DMS 273 treated with DMSO at 0.1 percent for 48 hours (cell line): ENCODE results near the gene KRT39.

Experiments
- DNase-seq: peaks from one replicate; lab custom pipeline; 2025; lab: John Stamatoyannopoulos, UW

The KRT39 gene

DNA sequence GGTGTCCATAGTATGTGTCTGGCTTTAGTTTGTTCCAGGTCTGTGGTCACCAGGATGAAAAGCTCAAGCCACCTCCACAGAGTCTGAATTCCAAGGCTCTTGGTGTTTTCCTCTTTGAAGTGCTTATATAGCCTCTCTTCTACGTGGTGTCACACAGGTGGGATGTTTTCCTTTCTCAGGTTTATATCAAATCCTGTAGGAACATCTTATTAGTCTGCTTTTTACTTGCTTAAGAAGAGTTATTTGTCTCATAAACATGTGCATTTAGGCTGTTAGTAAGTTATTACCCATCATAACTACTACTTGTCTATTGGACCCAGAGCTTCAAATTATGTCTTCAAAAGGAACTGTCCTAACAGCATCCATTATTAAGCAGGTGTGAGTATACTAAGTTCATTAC lies at the start of gene KRT39:
Gene KRT39, minus strand, starts transcription at position 101 of the 400 bp plus-strand sequence. Its CDS starts 92 bp downstream, at position 9.
- DNase-seq, result no peak

DNA sequence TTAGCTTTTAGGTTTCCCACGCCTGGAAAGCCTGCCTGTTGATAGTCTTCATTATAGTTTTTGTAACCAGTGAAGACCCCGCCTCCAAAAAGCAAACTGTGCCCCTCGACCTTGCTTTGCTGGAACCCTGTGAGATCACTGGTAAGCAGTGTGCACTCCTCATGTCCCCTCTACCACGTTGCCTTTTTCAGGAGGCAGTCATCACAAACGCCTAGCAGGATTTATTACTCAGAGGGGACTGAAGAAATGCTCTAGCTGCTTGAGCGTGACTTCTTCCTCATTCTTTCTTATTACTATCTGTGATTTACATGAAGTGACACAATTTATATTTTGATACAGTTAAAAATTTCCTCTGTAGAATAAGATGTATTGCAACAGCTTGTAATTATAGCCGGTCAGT lies 48.7 kb upstream of the KRT39 start:
- DNase-seq, result no peak

DNA sequence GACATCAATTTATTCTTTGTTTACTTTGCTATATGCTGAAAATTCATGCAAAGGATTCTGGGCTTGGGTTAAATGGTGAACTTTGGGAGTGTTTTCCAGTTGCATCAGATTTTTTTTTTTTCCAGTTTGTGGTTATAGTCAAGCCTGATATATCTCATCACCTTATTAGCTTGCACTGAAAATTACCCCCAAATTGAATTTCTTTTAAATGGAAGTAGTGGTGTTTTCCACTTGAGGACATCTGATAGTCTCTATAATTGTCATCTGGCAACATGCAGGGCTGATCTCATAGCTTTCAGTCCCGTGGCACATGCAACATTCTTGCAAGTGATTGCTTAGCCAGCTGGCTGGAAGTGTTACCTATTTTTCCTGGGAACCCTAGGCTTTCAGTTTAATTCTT lies 46.9 kb upstream of the KRT39 start:
- no peak for DNase-seq

DNA sequence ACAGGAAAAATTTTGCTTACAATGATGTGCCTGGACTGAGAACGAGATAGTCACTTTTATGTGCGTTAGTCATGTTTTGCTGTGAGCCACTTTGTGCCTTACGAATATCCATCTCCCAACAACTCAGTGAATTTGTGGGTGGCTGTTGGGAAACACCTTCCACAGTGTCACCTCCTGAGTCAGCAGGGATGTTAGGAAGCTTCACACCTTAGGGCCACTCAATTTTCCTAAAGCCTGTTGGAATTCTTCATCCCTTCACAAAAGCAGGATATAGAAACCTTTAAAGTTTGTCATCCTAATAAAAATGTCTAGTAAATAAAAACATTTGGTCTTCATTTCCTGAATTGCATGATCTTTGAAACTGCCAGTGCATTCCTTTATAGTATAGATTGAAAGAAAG lies 46.4 kb upstream of the KRT39 start:
- no peak for DNase-seq

DNA sequence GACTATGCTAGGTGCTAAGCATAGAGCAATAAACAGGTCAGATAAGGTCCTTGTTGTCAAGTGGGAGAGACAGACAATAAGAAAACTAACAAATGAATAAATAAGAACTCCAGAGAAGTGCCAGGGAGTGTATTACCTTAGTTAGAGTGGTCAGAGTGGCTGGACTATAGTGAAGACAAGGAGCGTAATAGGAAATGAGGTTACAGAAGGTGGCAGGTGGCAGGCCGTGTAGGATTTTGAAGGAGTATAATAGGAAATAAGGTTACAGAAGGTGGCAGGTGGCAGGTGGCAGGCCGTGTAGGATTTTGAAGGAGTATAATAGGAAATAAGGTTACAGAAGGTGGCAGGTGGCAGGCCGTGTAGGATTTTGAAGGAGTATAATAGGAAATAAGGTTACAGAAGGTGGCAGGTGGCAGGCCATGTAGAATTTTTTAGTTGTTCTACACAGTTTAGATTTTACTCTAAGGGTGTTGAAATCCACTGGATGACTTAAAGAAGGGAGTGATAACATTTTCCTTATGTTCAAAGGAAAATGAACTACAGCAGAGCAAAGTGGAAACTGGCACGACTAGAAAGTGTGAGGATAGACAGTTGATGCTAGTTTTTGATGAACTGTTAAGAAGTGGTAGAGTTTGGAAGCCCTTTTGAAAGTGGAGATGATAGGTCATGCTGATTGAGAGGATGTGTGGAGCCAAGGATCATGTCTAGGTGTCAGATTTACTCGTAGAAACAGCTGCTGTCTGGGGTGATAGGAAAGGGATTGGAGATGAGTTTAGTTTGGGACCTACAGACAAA lies 45.8 kb upstream of the KRT39 start:
- no peak for DNase-seq

DNA sequence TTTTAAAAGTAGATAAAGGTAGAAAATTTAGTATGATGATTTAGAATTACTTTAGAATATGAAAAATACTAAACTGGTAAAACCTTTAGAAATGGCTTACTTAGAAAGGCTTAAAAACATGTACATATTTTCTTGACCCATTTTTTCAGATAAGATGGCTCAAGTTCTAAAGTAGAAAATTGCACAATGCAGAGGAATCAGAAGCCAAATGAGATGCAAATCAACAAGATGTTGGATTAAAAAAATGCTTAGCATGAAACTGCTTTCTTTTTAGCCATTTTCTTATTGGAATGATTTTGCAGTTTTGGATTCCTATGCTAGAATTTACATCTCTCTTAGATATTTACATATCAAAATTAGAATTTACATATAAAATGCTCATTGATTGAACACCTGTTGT lies 43.7 kb upstream of the KRT39 start:
- DNase-seq, result no peak

DNA sequence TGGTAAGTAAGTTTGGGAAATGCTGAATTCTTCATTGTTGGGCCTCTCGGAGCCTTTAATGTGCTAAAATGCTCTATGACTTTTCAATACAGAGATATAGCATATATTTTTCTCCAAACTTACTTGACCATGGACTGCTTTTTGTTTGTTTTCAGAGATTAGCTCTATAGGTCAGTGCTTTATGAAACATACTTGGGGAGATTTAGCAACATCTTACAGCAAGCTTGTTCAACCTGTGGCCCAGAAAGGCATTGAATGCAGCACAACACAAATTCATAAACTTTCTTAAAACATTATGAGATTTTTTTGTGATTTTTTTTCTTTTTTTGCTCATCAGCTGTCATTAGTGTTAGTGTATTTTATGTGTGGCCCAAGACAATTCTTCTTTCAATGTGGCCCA lies 43.2 kb upstream of the KRT39 start:
- no peak for DNase-seq

DNA sequence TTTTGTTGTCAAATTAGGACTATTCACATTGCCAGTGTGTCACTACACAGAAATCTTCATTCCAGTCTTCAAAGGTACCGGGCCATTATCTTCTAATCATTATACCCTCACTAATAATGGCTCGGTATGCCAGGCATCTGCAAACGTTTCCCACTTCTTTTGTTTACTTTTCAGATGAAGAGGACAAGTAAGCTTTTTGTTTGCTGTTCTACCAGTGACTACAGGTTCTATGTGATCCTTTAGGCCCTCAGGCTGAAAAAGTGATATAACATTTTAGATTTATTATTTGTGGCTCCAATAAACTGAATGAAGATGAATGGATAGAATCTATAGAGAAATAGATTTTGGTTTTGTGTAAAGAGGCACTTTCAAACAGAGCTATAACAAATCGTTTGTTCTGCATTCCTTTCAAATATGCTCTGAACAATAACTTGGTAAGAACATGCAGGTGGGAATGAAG lies 42.6 kb upstream of the KRT39 start:
- DNase-seq, result no peak

DNA sequence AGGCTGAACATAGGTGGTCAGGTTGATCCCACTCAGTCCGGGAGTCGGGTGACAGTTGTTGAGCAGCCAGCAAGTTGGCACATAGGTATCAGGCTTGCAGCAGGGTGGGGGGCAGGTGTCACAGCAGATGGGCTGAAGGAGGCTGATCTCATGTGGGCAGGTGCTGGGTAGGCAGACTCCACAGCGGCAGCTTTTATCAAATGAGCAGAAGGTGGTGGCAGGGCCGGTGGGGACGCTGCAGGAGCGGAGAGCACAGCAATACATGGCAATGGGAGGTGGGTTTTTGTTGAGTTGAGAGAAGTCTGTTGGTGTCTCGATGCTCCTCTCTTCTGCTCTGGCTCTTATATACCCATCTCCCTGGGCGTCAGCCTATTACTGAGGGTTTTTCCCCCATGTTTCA lies 42.1 kb upstream of the KRT39 start, which contains the start of gene KRTAP3-1:
Gene KRTAP3-1, minus strand, starts transcription at position 318 of the 400 bp plus-strand sequence. Its CDS starts 54 bp downstream, at position 264.
- no peak for DNase-seq

DNA sequence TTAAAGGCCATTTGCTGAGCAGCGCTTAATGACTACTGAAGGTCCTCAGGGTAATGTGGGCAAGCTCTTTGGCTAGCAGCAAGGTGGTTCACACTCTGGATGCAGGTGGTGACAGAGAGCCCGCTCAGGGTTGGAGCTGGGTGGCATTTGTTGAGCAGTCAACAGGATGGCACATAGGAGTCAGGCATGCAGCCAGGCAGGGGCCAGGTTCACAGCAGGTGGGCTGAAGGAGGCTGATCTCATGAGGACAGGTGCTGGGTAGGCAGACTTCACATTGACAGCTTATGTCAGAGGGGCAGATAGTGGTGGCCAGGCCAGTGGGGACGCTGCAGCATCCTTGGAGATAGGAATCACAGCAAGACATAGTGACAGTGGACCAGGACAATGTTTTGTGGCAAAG lies 37.6 kb upstream of the KRT39 start:
- DNase-seq, result no peak

DNA sequence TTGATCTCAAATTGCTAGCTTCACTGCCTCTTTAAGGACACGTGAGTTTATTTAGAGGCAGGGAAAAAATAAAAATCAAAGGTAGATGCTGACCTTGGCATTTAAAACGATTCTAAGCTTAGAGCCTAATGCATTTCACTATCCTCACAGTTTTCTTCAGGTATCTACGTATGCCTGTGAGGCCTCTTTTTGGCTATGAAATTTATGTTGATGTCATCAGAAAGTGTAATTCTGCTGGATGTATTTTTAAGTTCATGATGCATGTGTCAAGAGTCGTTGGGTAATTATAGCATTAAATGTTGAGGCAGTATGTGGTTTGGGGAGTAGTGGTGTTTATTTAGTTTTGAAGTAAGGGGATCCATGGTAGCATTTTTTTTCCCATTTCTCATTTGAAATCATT lies 37.2 kb upstream of the KRT39 start:
- no peak for DNase-seq

DNA sequence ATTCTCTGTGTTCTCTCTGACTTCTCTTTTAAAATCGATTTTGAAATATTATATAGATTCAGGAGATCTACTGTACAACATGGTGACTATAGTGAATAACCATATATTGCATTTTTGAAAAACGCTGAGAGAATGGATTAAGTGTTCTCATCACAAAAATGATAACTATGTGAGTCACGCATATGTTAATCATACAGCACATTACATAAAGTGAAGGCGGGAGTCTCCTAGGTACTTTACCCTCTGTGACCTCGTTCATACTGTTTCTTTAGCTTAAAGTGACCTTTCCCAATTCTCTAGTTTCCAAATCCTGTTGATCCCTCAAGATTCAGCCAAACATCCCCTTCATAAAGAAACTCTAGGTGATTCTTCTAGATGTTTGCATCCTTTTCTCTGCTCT lies 36.1 kb upstream of the KRT39 start:
- DNase-seq, result no peak

DNA sequence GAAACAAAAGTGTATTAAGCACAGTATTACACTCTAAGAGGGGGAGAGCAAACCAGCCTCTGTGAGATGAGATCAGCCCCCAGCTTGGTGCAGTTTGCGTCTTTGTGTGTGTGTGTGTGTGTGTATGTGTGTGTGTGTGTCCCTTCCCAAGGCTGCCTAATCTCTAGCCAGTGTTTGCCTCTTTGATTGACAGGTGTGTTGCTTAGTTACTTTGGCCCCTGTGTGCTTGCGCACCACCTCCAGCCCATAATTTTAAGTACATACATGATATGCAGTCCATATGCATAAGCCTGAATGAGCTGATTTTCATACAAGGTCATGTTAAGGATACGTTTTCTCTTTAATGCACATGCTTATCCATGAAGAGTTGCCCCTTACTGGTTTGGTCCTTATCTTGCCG lies 35.0 kb upstream of the KRT39 start:
- DNase-seq, result no peak

DNA sequence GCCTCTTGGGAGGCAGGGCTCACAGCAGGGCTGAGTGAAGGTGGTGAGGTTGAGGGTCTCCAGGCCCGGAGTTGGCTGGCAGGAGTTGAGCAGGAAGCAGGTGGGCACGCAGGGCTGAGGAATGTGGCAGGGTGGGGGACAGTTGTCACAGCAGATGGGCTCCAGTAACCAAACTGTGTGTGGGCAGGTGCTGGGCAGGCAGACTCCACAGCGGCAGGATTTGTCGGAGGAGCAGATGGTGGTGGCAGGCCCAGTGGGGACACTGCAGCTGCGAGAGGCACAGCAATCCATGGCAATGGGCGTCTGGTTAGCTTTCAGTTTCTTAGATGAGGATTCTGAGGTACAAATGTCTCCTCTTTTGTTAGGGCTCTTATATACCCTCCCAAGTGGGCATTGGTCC lies 32.8 kb upstream of the KRT39 start, which contains the start of gene KRTAP3-2:
Gene KRTAP3-2, minus strand, starts transcription at position 344 of the 400 bp plus-strand sequence. Its CDS starts 53 bp downstream, at position 291.
- peak; percentile 2 for DNase-seq

DNA sequence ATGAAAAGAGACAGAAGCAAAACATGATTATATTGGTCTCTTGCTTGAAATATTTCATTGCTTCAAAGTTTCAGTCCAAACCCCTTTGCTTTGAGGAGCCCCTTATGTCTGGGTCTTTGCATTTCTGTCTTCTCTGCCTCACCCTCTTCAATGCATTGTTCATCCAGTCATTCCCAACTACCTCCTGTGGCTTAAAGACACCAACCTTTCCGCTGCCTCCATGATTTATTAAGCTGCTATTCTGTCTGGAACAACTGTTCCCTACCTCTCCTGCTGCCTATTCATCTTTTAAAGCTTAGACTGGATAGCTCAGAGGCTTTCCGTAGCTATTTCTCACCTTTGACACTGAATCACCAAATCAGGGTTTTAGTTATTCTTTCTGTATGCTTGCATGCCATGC lies 30.6 kb upstream of the KRT39 start:
- DNase-seq, result no peak

DNA sequence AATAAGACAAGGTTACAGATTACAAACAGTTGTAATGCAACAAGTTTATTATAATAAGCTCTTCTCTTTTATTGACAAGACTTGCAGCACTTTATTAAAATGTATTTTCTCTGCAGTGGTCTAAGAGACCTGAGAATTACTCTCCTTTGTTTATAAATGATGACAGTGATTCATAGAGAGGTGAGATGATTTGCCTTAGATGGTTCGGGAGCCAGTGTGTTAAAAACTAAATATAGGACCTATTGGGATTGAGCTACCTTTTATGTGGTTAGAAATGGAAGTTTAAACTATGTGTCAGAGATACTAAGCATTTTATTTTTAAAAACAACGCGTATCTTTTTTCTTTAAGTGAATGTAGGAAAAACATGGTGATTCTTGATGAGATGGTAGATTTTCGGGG lies 30.1 kb upstream of the KRT39 start:
- no peak for DNase-seq

DNA sequence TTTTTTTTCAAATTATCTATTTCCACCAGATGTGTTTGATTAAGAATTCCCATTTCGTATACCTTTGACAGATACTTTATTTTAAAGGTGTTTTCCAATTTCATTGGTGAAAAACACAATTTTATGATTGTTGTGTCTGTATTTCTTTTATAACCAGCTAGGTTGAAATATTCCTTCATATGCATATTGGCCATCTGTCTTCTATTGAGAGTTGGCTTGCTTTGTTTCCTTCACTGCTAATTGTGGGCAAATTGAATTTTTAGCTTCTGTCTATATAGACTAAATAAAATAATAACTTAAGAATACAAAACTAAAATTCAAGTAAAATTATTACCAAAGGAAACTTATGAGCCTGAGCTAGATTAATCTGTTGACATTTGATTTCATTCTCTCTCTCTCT lies 28.4 kb upstream of the KRT39 start:
- no peak for DNase-seq

DNA sequence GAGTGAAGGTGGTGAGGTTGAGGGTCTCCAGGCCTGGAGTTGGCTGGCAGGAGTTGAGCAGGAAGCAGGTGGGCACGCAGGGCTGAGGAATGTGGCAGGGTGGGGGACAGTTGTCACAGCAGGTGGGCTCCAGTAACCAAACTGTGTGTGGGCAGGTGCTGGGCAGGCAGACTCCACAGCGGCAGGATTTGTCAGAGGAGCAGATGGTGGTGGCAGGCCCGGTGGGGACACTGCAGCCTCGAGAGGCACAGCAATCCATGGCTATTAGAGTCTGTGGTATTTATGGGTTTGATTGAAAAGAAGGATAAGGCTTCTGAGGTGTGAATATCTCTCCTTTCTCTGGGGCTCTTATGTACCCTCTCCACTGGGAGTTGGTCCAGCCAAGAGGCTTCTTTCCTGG lies 27.1 kb upstream of the KRT39 start, which contains the start of gene KRTAP3-3:
Gene KRTAP3-3, minus strand, starts transcription at position 326 of the 400 bp plus-strand sequence. Its CDS starts 67 bp downstream, at position 259.
- DNase-seq, result no peak

DNA sequence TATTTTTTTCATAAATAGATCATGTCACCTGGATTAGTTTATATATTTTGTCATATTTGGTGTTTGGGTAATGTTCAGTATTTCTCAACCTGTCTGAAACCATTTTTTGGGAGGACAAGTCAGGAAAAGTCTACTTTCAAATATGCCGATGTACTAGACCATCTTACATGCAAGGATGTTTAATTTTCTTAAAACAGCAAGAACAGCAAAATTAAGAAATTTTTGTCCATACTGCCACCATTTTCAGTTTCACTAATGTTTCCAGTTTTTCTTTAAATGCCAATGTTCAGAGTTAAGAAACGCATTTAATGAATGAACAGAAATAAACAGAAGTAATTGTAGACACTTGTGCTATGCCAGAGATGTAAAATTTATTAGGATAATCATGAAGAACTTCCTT lies 26.3 kb upstream of the KRT39 start:
- DNase-seq, result no peak

DNA sequence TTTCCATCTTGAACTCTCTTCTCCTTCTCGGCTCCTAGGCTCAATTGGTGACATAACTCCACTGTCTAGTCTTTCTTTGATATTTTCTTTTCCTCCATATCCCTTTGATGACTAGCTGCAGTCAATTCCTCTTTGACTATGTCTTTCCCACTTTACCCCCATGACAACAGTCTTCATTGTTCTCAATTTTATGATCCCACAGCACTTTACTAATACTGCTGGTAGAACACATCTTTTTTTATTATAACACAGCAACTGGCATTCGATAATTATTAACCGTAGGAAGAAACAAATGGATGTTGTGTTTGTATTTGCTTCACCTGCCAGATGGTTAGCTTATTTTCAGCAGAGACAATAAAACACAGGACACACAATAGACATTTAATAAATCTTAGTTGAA lies 25.9 kb upstream of the KRT39 start:
- no peak for DNase-seq

DNA sequence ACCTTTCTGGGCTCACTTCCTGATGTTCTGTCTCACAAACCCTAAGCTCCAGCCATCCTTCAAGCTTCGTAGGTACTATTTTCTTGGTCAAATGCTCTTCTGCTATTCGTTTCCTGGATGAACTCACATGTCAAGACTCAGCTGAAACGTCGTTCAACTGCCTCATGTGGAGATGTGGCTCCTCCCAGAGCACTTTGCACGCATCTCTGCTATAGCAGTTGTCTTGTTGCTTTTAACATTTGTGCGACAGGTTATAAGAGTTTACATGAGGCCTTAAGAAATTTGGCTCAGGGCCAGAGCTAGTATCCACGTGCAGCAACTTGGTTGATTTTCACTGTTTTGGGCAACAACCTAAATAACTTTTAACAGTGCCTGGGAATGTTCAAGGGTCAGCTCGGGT lies 20.2 kb upstream of the KRT39 start:
- no peak for DNase-seq

DNA sequence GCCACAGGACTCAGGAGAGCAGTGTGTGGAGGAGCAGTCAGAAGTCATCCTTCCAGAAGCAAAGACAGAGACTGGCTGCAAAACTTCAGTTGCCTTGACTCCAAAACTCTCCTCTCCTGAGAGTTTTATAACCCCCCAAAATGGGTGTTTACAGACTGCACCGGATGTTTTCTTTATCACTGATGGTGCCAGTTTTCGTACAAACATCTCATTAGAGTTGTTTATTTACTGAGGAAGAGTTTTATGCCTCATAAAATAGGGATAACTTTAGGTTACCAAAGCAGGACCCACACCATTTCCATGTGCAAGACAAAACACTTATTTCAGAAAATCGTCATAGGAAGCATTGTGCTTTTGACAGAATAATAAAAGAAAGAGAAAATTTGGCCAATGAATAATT lies 17.5 kb upstream of the KRT39 start, which contains the start of gene KRT40:
Gene KRT40, minus strand, starts transcription at position 101 of the 400 bp plus-strand sequence. Its CDS starts 53 bp downstream, at position 48.
- no peak for DNase-seq

DNA sequence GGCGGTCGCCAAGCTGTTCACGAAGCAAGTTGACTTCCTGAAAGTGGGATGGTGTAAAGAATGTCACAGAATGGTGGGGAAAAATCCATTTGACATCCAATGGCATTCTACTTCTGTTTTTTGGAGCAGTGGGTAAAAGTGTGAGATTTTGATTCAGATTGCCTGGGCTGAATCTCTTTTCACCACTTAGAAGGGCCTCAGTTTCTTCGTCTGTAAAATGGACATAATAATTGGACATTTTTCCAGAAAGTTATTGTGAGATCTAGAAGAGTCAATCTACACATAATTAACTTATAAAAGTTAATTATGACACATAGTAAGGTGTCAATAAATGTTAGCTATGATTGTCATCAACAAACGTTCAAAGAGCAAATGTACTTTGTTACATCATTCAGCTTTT lies 14.4 kb upstream of the KRT39 start:
- DNase-seq, result no peak

DNA sequence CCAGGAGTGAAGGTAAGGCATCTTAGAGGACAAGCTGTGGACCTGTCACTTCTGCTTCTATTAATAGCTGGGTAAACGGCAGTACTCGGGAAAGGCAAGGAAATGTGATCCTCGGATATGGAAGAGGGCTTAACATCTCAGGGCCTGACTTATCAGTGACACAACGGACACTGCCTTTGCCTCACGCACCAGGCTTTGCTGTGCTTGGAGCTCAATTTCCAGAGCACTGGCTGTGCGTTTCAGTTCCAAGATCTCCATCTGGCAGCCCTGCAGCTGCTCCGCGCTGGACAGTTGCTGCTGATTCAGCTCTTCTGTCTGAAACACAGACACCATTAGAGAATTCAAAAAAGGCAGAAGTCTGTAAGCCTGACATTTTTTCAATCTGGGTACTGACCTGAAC lies 13.8 kb upstream of the KRT39 start:
- no peak for DNase-seq
